HG02610 (cell line): ENCODE data around the gene VSTM2A.

Experiments used
- ATAC-seq: cut with Tn5 transposase; IDR thresholded peaks from one replicate; pipeline ENCODE4 v1.9.1; 2021; ENCODE audit warnings: mild to moderate bottlenecking, moderate library complexity; ENCODE audit not compliant: unreplicated experiment

The VSTM2A gene

GRCh38 chr7:54615537-54615936, 73.4 kb downstream of the VSTM2A start:
- ATAC-seq: no peak
